Measurements from ENCODE around the gene CDIP1.

- TF ChIP-seq SIN3A (IDR thresholded peaks at IDR 0.05; ENCODE audit: borderline replicate concordance, insufficient read depth, low read length) (no peak), POLR2AphosphoS5 (IDR thresholded peaks at IDR 0.05; ENCODE audit: low read depth, low read length) (no peak), TAF1 (IDR thresholded peaks at IDR 0.05; ENCODE audit: borderline replicate concordance, insufficient read depth, low read length) (no peak), REST (IDR thresholded peaks at IDR 0.05; ENCODE audit: insufficient read depth in 1 of 2, low read depth in 2 of 2, low read length in 2 of 2) (no peak), FOXP2 (optimal IDR thresholded peaks at IDR 0.05; ENCODE audit: borderline replicate concordance, extremely low read depth, extremely low read length, insufficient read depth) (no peak)
Observed at GRCh38 chr16:4494746-4495490, 43.7 kb downstream of the CDIP1 start.
